Ectodermal cell (in vitro differentiated cells): ENCODE measurements around the gene SND1.

Experiments used
- H3K27ac ChIP-seq: 2 replicates; pipeline ENCODE4 v1.7.0; 2013; ENCODE audit warnings: mild to moderate bottlenecking, low read depth, low read length; ENCODE audit not compliant: insufficient read depth, poor library complexity, severe bottlenecking
- H3K27me3 ChIP-seq: 2 replicates; pipeline ENCODE4 v1.7.0; 2013; ENCODE audit warnings: mild to moderate bottlenecking, low read length; ENCODE audit not compliant: insufficient read depth, control insufficient read depth, poor library complexity, severe bottlenecking
- H3K36me3 ChIP-seq: one replicate; pipeline ENCODE4 v1.7.0; 2013; ENCODE audit warnings: low read length; ENCODE audit not compliant: control insufficient read depth, insufficient read depth
- H3K4me1 ChIP-seq: one replicate; pipeline ENCODE4 v1.7.0; 2013; ENCODE audit warnings: low read length; ENCODE audit not compliant: control insufficient read depth, insufficient read depth
- H3K4me3 ChIP-seq: 2 replicates; pipeline ENCODE4 v1.7.0; 2013; ENCODE audit warnings: low read depth, low read length, control low read depth; ENCODE audit not compliant: insufficient read depth
- H3K9me3 ChIP-seq: 2 replicates; pipeline ENCODE4 v1.7.0; 2013; ENCODE audit warnings: mild to moderate bottlenecking, low read length, moderate library complexity; ENCODE audit not compliant: control insufficient read depth
- WGBS, 2 experiments: methylation state at CpG; one replicate each; pipeline ENCODE4 v1.1.7; 2013; ENCODE audit warnings: missing lambda C conversion rate in 2 of 2; 5-methylcytosine and 5-hydroxymethylcytosine counted together

Gene SND1

GRCh38 chr7:128037081-128037480 is 385.1 kb downstream of the SND1 start:
- no peaks in the 10 kb centered on the region for H3K36me3 ChIP-seq
- H3K4me3 ChIP-seq: no peak overlapping the region
- peaks cover 9% of the 10 kb centered on the region for H3K4me1 ChIP-seq
- H3K27ac ChIP-seq: no peak overlapping the region
- 86 to 90% methylated on average over 2 of the region's 2 CpGs for WGBS, 2 experiments
- H3K27me3 ChIP-seq: peaks cover 19% of the 10 kb centered on the region
- no peaks in the 10 kb centered on the region for H3K9me3 ChIP-seq

GRCh38 chr7:128037880-128038619 is 386.1 kb downstream of the SND1 start:
- WGBS, 2 experiments: 95 to 97% methylated on average over 7 to 8 of the region's 8 CpGs
- Histone ChIP-seq H3K27me3 (peaks cover 13% of the 10 kb centered on the region), H3K4me1 (peaks cover 9% of the 10 kb centered on the region), H3K9me3 (no peaks in the 10 kb centered on the region), H3K4me3 (no peak overlapping the region), H3K36me3 (no peaks in the 10 kb centered on the region), H3K27ac (no peak overlapping the region)

- Histone ChIP-seq H3K27me3 (no peaks in the 10 kb centered on the region), H3K27ac (no peak overlapping the region), H3K36me3 (no peaks in the 10 kb centered on the region), H3K4me3 (no peak overlapping the region), H3K4me1 (peaks cover 6% of the 10 kb centered on the region), H3K9me3 (no peaks in the 10 kb centered on the region)
- WGBS, 2 experiments: 90 to 91% methylated on average over 4 of the region's 4 CpGs
Measured at GRCh38 chr7:128039544-128039953, 387.6 kb downstream of the SND1 start.

- 85 to 98% methylated on average over 2 to 3 of the region's 3 CpGs for WGBS, 2 experiments
- H3K27ac ChIP-seq: no peak overlapping the region
- peaks cover 6% of the 10 kb centered on the region for H3K4me1 ChIP-seq
- no peaks in the 10 kb centered on the region for H3K36me3 ChIP-seq
- H3K9me3 ChIP-seq: no peaks in the 10 kb centered on the region
- no peaks in the 10 kb centered on the region for H3K27me3 ChIP-seq
- no peak overlapping the region for H3K4me3 ChIP-seq
Measured at GRCh38 chr7:128040205-128040604, 388.2 kb downstream of the SND1 start.

GRCh38 chr7:128041203-128041602 is 389.2 kb downstream of the SND1 start:
- H3K36me3 ChIP-seq: no peaks in the 10 kb centered on the region
- no peak overlapping the region for H3K4me3 ChIP-seq
- WGBS, 2 experiments: 90 to 92% methylated on average over 7 of the region's 7 CpGs
- no peak overlapping the region for H3K27ac ChIP-seq
- no peaks in the 10 kb centered on the region for H3K9me3 ChIP-seq
- peaks cover 6% of the 10 kb centered on the region for H3K4me1 ChIP-seq
- no peaks in the 10 kb centered on the region for H3K27me3 ChIP-seq

GRCh38 chr7:128042012-128042411 is 390.0 kb downstream of the SND1 start:
- H3K4me3 ChIP-seq: no peak overlapping the region
- WGBS, 2 experiments: 88% methylated on average over 2 of the region's 2 CpGs
- H3K27ac ChIP-seq: peak overlapping the region; percentile 36
- H3K36me3 ChIP-seq: no peaks in the 10 kb centered on the region
- no peaks in the 10 kb centered on the region for H3K27me3 ChIP-seq
- H3K9me3 ChIP-seq: no peaks in the 10 kb centered on the region
- H3K4me1 ChIP-seq: peaks cover 6% of the 10 kb centered on the region

- no peak overlapping the region for H3K27ac ChIP-seq
- H3K4me3 ChIP-seq: no peak overlapping the region
- H3K9me3 ChIP-seq: no peaks in the 10 kb centered on the region
- 93 to 96% methylated on average over 5 of the region's 5 CpGs for WGBS, 2 experiments
- peaks cover 6% of the 10 kb centered on the region for H3K4me1 ChIP-seq
- H3K27me3 ChIP-seq: no peaks in the 10 kb centered on the region
- no peaks in the 10 kb centered on the region for H3K36me3 ChIP-seq
Measured at GRCh38 chr7:128044064-128044463, 392.1 kb downstream of the SND1 start.

- H3K27me3 ChIP-seq: no peaks in the 10 kb centered on the region
- H3K9me3 ChIP-seq: no peaks in the 10 kb centered on the region
- H3K4me3 ChIP-seq: no peak overlapping the region
- H3K36me3 ChIP-seq: no peaks in the 10 kb centered on the region
- H3K27ac ChIP-seq: no peak overlapping the region
- whole genome bisulfite sequencing, 2 experiments: 86 to 97% methylated on average over 1 of the region's 1 CpG
- peaks cover 6% of the 10 kb centered on the region for H3K4me1 ChIP-seq
Measured at GRCh38 chr7:128045158-128045557, 393.2 kb downstream of the SND1 start.

- Histone ChIP-seq H3K27ac (no peak overlapping the region), H3K4me1 (peaks cover 6% of the 10 kb centered on the region), H3K4me3 (no peak overlapping the region), H3K27me3 (no peaks in the 10 kb centered on the region), H3K9me3 (no peaks in the 10 kb centered on the region), H3K36me3 (no peaks in the 10 kb centered on the region)
- WGBS, 2 experiments: 89 to 100% methylated on average over 1 of the region's 1 CpG
Measured at GRCh38 chr7:128045766-128046165, 393.8 kb downstream of the SND1 start.

- H3K27ac ChIP-seq: no peak overlapping the region
Measured at GRCh38 chr7:128052404-128052803, 400.4 kb downstream of the SND1 start.

More at GRCh38 chr7:128052404-128052803, 400.4 kb downstream of the SND1 start:
- Histone ChIP-seq H3K9me3 (no peaks in the 10 kb centered on the region), H3K4me3 (no peak overlapping the region), H3K36me3 (no peaks in the 10 kb centered on the region), H3K27me3 (no peaks in the 10 kb centered on the region), H3K4me1 (no peaks in the 10 kb centered on the region)
- WGBS, 2 experiments: 93% methylated on average over 9 of the region's 9 CpGs
